GM23338 (cell line): ENCODE results near the gene KLHL21. TPM values are rescaled to one million over a fixed set of nuclear protein-coding genes. Genes with fewer than 3 reads are reported as not detected.
A peak's percentile ranks its signal among the peaks of the same experiment; 100 is the strongest.

ENCODE experiments used
- ATAC-seq: fragments of 200-7000 bp; cut with Tn5 transposase; 3 replicates; pipeline ENCODE4 v1.9.1; 2020
- DNase-seq: peaks from one replicate; pipeline ENCODE4 v3.0.0-alpha.2; 2015; ENCODE audit warnings: low spot score
- H2AFZ ChIP-seq: fragments of 200-600 bp; sonication (generic); 2 replicates; pipeline ENCODE4 v1.8.0; 2016; ENCODE audit warnings: antibody characterized with exemption, mild to moderate bottlenecking, moderate library complexity
- H3F3A ChIP-seq: fragments of 200-600 bp; sonication (generic); replicated peaks from 2 replicates; pipeline ENCODE4 v1.8.0; 2017; ENCODE audit warnings: antibody characterized with exemption, mixed run types, low read depth
- H3K27ac ChIP-seq: fragments of 200-600 bp; sonication (generic); 2 replicates; pipeline ENCODE4 v1.6.1; 2016; ENCODE audit warnings: low read depth
- H3K27me3 ChIP-seq: fragments of 200-600 bp; sonication (generic); 2 replicates; pipeline ENCODE4 v1.8.0; 2016; ENCODE audit warnings: mild to moderate bottlenecking, mixed run types, moderate library complexity; ENCODE audit not compliant: insufficient read depth
- H3K36me3 ChIP-seq: fragments of 200-600 bp; sonication (generic); 2 replicates; pipeline ENCODE4 v1.8.0; 2016; ENCODE audit warnings: mild to moderate bottlenecking; ENCODE audit not compliant: insufficient read depth
- H3K4me1 ChIP-seq: fragments of 200-600 bp; sonication (generic); 2 replicates; pipeline ENCODE4 v1.8.0; 2016; ENCODE audit warnings: mild to moderate bottlenecking, moderate library complexity; ENCODE audit not compliant: insufficient read depth
- H3K4me2 ChIP-seq: fragments of 200-600 bp; sonication (generic); 2 replicates; pipeline ENCODE4 v1.7.1; 2017; ENCODE audit warnings: mixed run types
- H3K4me3 ChIP-seq: fragments of 200-600 bp; sonication (generic); 2 replicates; pipeline ENCODE4 v1.6.1; 2016; ENCODE audit warnings: mixed run types
- H3K79me2 ChIP-seq: fragments of 200-600 bp; sonication (generic); replicated peaks from 2 replicates; pipeline ENCODE4 v1.8.0; 2017; ENCODE audit warnings: mild to moderate bottlenecking; ENCODE audit not compliant: insufficient read depth
- H3K9me2 ChIP-seq: fragments of 200-600 bp; sonication (generic); 2 replicates; pipeline ENCODE4 v1.8.0; 2017; ENCODE audit not compliant: insufficient read depth
- H4K20me1 ChIP-seq: fragments of 200-600 bp; sonication (generic); replicated peaks from 2 replicates; pipeline ENCODE4 v1.8.0; 2017; ENCODE audit warnings: mild to moderate bottlenecking; ENCODE audit not compliant: insufficient read depth
- H3K27ac Mint-ChIP-seq: 2 replicates; pipeline ENCODE4 v1.8.0; 2020; ENCODE audit warnings: inconsistent platforms, mild to moderate bottlenecking, moderate library complexity, mixed read lengths
- H3K27me3 Mint-ChIP-seq: 3 replicates; pipeline ENCODE4 v1.8.0; 2022; ENCODE audit warnings: low read depth, mild to moderate bottlenecking, moderate library complexity, mixed read lengths, inconsistent platforms; ENCODE audit not compliant: insufficient read depth, poor library complexity
- H3K36me3 Mint-ChIP-seq: 3 replicates; pipeline ENCODE4 v1.8.0; 2021; ENCODE audit warnings: low read depth, mild to moderate bottlenecking, inconsistent platforms, moderate library complexity, mixed read lengths
- H3K4me1 Mint-ChIP-seq: 3 replicates; pipeline ENCODE4 v1.8.0; 2020; ENCODE audit warnings: mild to moderate bottlenecking, inconsistent platforms, mixed read lengths
- H3K4me3 Mint-ChIP-seq: 3 replicates; pipeline ENCODE4 v1.8.0; 2021; ENCODE audit warnings: moderate library complexity, mild to moderate bottlenecking, inconsistent platforms, mixed read lengths
- H3K9me3 Mint-ChIP-seq: 3 replicates; pipeline ENCODE4 v1.8.0; 2020; ENCODE audit warnings: moderate library complexity, mild to moderate bottlenecking, inconsistent platforms, mixed read lengths
- CREB1 ChIP-seq: fragments of 250-450 bp; sonication (Bioruptor Pico); IDR thresholded peaks from 2 replicates; pipeline ENCODE4 v1.5.0; 2020; ENCODE audit warnings: low read depth, mild to moderate bottlenecking, moderate library complexity
- CTCF ChIP-seq, 2 experiments: fragments of 200-600 bp in 1 of 2; sonication (generic) in 1 of 2; conservative IDR thresholded peaks; 2 replicates each; pipeline versions ENCODE4 v1.5.1 to v1.6.1; 2016 to 2017; ENCODE audit warnings: antibody characterized with exemption in 2 of 2, low read depth in 2 of 2, mild to moderate bottlenecking in 2 of 2, moderate library complexity in 1 of 2
- ETS1 ChIP-seq: IDR thresholded peaks from 2 replicates; pipeline ENCODE4 v1.6.1; 2016; ENCODE audit warnings: antibody characterized with exemption
- NANOG ChIP-seq: IDR thresholded peaks from 2 replicates; pipeline ENCODE4 v1.6.1; 2016; ENCODE audit warnings: antibody characterized with exemption, borderline replicate concordance
- REST ChIP-seq: IDR thresholded peaks from one replicate; pipeline ENCODE4 v1.6.1; 2018; ENCODE audit warnings: antibody characterized with exemption; ENCODE audit not compliant: unreplicated experiment
- ZNF114 ChIP-seq: fragments of 250-450 bp; sonication (Bioruptor Pico); IDR thresholded peaks from 2 replicates; pipeline ENCODE4 v1.5.0; 2020; ENCODE audit warnings: mild to moderate bottlenecking, moderate library complexity
- polyA plus RNA-seq: library from polyadenylated mRNA; unstranded; fragments of >200 nt; fragmentation: Nextera tagmentation; extraction: Ambion mirVana; gene quantifications from 2 replicates; pipeline ENCODE4 v1.2.1, GENCODE V29; 2016
- total RNA-seq: library from RNA; depleted of rRNA; stranded (reverse); fragments of >200 nt; shearing (Covaris generic); gene quantifications from 2 replicates; pipeline ENCODE4 v1.2.3, GENCODE V29; 2014

KLHL21 gene
- total and polyA plus RNA-seq, 2 experiments from 2014 or later: 7.3 to 35.9 TPM

GRCh38 chr1:6601923-6602668, 573 bp downstream of the KLHL21 start:
- Histone ChIP-seq H3F3A (peaks cover 10% of the 10 kb centered on the region; the same call in 1 of the 2 replicates), H3K79me2 (peaks cover 48% of the 10 kb centered on the region), H3K27me3 (peaks cover 5% of the 10 kb centered on the region; the same call in 1 of the 2 replicates), H3K9me2 (no peaks in the 10 kb centered on the region), H3K4me1 (peaks cover 9% of the 10 kb centered on the region), H2AFZ (no peak overlapping the region), H3K4me2 (peak overlapping the region; percentile 81), H3K36me3 (no peaks in the 10 kb centered on the region; the same call in 1 of the 2 replicates), H3K27ac (no peak overlapping the region), H3K4me3 (peak overlapping the region; percentile 98), H4K20me1 (peaks cover 27% of the 10 kb centered on the region)
- Mint-ChIP-seq H3K4me1 (peaks cover 20% of the 10 kb centered on the region), H3K4me3 (peak overlapping the region; percentile 91), H3K9me3 (no peaks in the 10 kb centered on the region), H3K27me3 (peaks cover 20% of the 10 kb centered on the region), H3K27ac (no peak overlapping the region), H3K36me3 (peaks cover 34% of the 10 kb centered on the region; the same call in 2 of the 3 replicates)
- DNase-seq (peak; percentile 55), ATAC-seq (peak; percentile 33)
- TF ChIP-seq NANOG: no peak
- TF ChIP-seq ETS1: no peak
- TF ChIP-seq ZNF114: no peak
- TF ChIP-seq CTCF (conservative IDR thresholded peaks at IDR 0.05; ENCODE audit: low read depth in 2 of 2): 0 out of 4 replicates have a peak, but pooled peaks of 1 of the 2 experiments have one; percentile 17

- H3K27ac Mint-ChIP-seq: peak overlapping the region; percentile 88
- Histone ChIP-seq H3K4me2 (peak overlapping the region; percentile 81), H4K20me1 (peaks cover 35% of the 10 kb centered on the region), H3K27me3 (peaks cover 5% of the 10 kb centered on the region; the same call in 1 of the 2 replicates), H3F3A (peaks cover 10% of the 10 kb centered on the region; the same call in 1 of the 2 replicates), H3K4me1 (peaks cover 9% of the 10 kb centered on the region), H3K36me3 (no peaks in the 10 kb centered on the region; the same call in 1 of the 2 replicates), H3K9me2 (no peaks in the 10 kb centered on the region), H2AFZ (no peak overlapping the region), H3K4me3 (peak overlapping the region; percentile 98), H3K27ac (no peak overlapping the region), H3K79me2 (peaks cover 56% of the 10 kb centered on the region)
- DNase-seq: peak; percentile 67
- peaks cover 42% of the 10 kb centered on the region; the same call in 2 of the 3 replicates for H3K36me3 Mint-ChIP-seq
- peak; percentile 3 for ATAC-seq
- H3K4me1 Mint-ChIP-seq: peaks cover 20% of the 10 kb centered on the region
- H3K4me3 Mint-ChIP-seq: peak overlapping the region; percentile 91
- H3K9me3 Mint-ChIP-seq: no peaks in the 10 kb centered on the region
- TF ChIP-seq CTCF (conservative IDR thresholded peaks at IDR 0.05; ENCODE audit: low read depth in 2 of 2) (0 out of 4 replicates have a peak, but pooled peaks have one; percentile 1 to 13), REST (no peak), CREB1 (CRISPR knock-in tag) (0 out of 2 replicates have a peak, but pooled peaks have one; percentile 38)
- H3K27me3 Mint-ChIP-seq: peaks cover 20% of the 10 kb centered on the region
Observed at GRCh38 chr1:6601049-6601922, 1.4 kb downstream of the KLHL21 start.
